H9 (cell line): Measurements from ENCODE around the gene LSG1. TPM values are rescaled to one million over a fixed set of nuclear protein-coding genes. Genes with fewer than 3 reads are reported as not detected.

Source experiments
- DNase-seq: peaks from one replicate; pipeline ENCODE4 v3.0.0-alpha.2; 2017
- H2AFZ ChIP-seq: one replicate; pipeline ENCODE4 v1.6.1; 2013; ENCODE audit warnings: mild to moderate bottlenecking, low read length, control low read depth, moderate library complexity
- H2AK5ac ChIP-seq: 2 replicates; pipeline ENCODE4 v1.6.1; 2013; ENCODE audit warnings: low read length, control low read depth, mixed read lengths; ENCODE audit not compliant: insufficient read length
- H2BK120ac ChIP-seq: one replicate; pipeline ENCODE4 v1.6.1; 2013; ENCODE audit warnings: low read depth, mild to moderate bottlenecking, low read length, control low read depth, inconsistent platforms; ENCODE audit not compliant: poor library complexity, severe bottlenecking
- H2BK12ac ChIP-seq: 2 replicates; pipeline ENCODE4 v1.6.1; 2013; ENCODE audit warnings: low read length, control low read depth, mixed read lengths, low read depth; ENCODE audit not compliant: insufficient read length
- H2BK15ac ChIP-seq: 2 replicates; pipeline ENCODE4 v1.6.1; 2013; ENCODE audit warnings: low read depth, low read length, control low read depth
- H2BK20ac ChIP-seq: one replicate; pipeline ENCODE4 v1.6.1; 2013; ENCODE audit warnings: low read depth, mild to moderate bottlenecking, low read length, control low read depth, inconsistent platforms; ENCODE audit not compliant: poor library complexity, severe bottlenecking
- H2BK5ac ChIP-seq: 2 replicates; pipeline ENCODE4 v1.6.1; 2013; ENCODE audit warnings: low read length, control low read depth, mixed read lengths; ENCODE audit not compliant: insufficient read length
- H3K14ac ChIP-seq: 2 replicates; pipeline ENCODE4 v1.6.1; 2013; ENCODE audit warnings: low read length, control low read depth; ENCODE audit not compliant: insufficient read depth
- H3K18ac ChIP-seq: 2 replicates; pipeline ENCODE4 v1.6.1; 2013; ENCODE audit warnings: low read depth, mild to moderate bottlenecking, mixed read lengths, low read length, control low read depth; ENCODE audit not compliant: insufficient read length
- H3K23ac ChIP-seq: 2 replicates; pipeline ENCODE4 v1.6.1; 2013; ENCODE audit warnings: low read length, control low read depth, mixed read lengths, low read depth; ENCODE audit not compliant: insufficient read length
- H3K23me2 ChIP-seq: 2 replicates; pipeline ENCODE4 v1.6.1; 2013; ENCODE audit warnings: low read depth, mild to moderate bottlenecking, mixed read lengths, low read length, control low read depth; ENCODE audit not compliant: insufficient read length, poor library complexity, severe bottlenecking
- H3K27ac ChIP-seq: 2 replicates; pipeline ENCODE4 v1.5.1; 2013; ENCODE audit warnings: low read length, control low read depth, mixed read lengths, low read depth; ENCODE audit not compliant: insufficient read length
- H3K27me3 ChIP-seq: 2 replicates; pipeline ENCODE4 v1.6.1; 2013; ENCODE audit warnings: low read length, control low read depth, inconsistent platforms; ENCODE audit not compliant: insufficient read depth
- H3K4ac ChIP-seq: 2 replicates; pipeline ENCODE4 v1.6.1; 2013; ENCODE audit warnings: low read depth, mild to moderate bottlenecking, control low read depth, inconsistent platforms, low read length, moderate library complexity
- H3K4me1 ChIP-seq: 2 replicates; pipeline ENCODE4 v1.6.1; 2013; ENCODE audit warnings: low read length, control low read depth, inconsistent platforms; ENCODE audit not compliant: insufficient read depth
- H3K4me2 ChIP-seq: 2 replicates; pipeline ENCODE4 v1.6.1; 2013; ENCODE audit warnings: low read length, control low read depth, mixed read lengths; ENCODE audit not compliant: insufficient read length, insufficient read depth
- H3K56ac ChIP-seq: 2 replicates; pipeline ENCODE4 v1.6.1; 2013; ENCODE audit warnings: low read depth, mild to moderate bottlenecking, mixed read lengths, low read length, control low read depth; ENCODE audit not compliant: insufficient read length
- H3K79me1 ChIP-seq: 2 replicates; pipeline ENCODE4 v1.6.1; 2013; ENCODE audit warnings: low read depth, mild to moderate bottlenecking, moderate library complexity, low read length, control low read depth, inconsistent platforms; ENCODE audit not compliant: insufficient read depth, poor library complexity, severe bottlenecking
- H3K79me2 ChIP-seq: 2 replicates; pipeline ENCODE4 v1.6.1; 2013; ENCODE audit warnings: low read length, control low read depth, inconsistent platforms; ENCODE audit not compliant: insufficient read depth
- H3K9ac ChIP-seq: 2 replicates; pipeline ENCODE4 v1.6.1; 2013; ENCODE audit warnings: low read length, control low read depth, mixed read lengths; ENCODE audit not compliant: insufficient read length; ENCODE audit errors: extremely low read depth
- H3K9me3 ChIP-seq: one replicate; pipeline ENCODE4 v1.6.1; 2013; ENCODE audit warnings: low read depth, low read length, inconsistent platforms; ENCODE audit not compliant: control insufficient read depth
- H3T11ph ChIP-seq: one replicate; pipeline ENCODE4 v1.6.1; 2013; ENCODE audit warnings: mild to moderate bottlenecking, low read length, control low read depth, inconsistent platforms
- H4K20me1 ChIP-seq: one replicate; pipeline ENCODE4 v1.6.1; 2013; ENCODE audit not compliant: control insufficient read depth, insufficient read length, insufficient read depth
- H4K5ac ChIP-seq: 2 replicates; pipeline ENCODE4 v1.6.1; 2013; ENCODE audit warnings: low read depth, mild to moderate bottlenecking, mixed read lengths, low read length, control low read depth; ENCODE audit not compliant: insufficient read length
- H4K8ac ChIP-seq: replicated peaks from 2 replicates; pipeline ENCODE4 v1.6.1; 2013; ENCODE audit warnings: low read length, control low read depth, mixed read lengths, low read depth; ENCODE audit not compliant: insufficient read length
- H4K91ac ChIP-seq: 2 replicates; pipeline ENCODE4 v1.6.1; 2013; ENCODE audit warnings: low read depth, mild to moderate bottlenecking, moderate library complexity, mixed read lengths, low read length, control low read depth; ENCODE audit not compliant: insufficient read length
- H3K27ac Mint-ChIP-seq, 3 experiments: 2 replicates in 2 of 3; 3 replicates in 1 of 3; pipeline ENCODE4 v1.8.0; 2020 to 2021; ENCODE audit warnings: mixed read lengths in 3 of 3, mild to moderate bottlenecking in 1 of 3, moderate library complexity in 1 of 3
- H3K27me3 Mint-ChIP-seq: 2 replicates; pipeline ENCODE4 v1.8.0; 2021; ENCODE audit warnings: low read depth, mild to moderate bottlenecking, moderate library complexity, mixed read lengths
- H3K36me3 Mint-ChIP-seq, 3 experiments: 2 replicates in 2 of 3; 3 replicates in 1 of 3; pipeline ENCODE4 v1.8.0; 2020 to 2021; ENCODE audit warnings: low read depth in 3 of 3, mixed read lengths in 3 of 3; ENCODE audit not compliant: insufficient read depth in 1 of 3
- H3K4me1 Mint-ChIP-seq, 2 experiments: 2 replicates each; pipeline ENCODE4 v1.8.0; 2020; ENCODE audit warnings: mixed read lengths in 2 of 2
- H3K4me3 Mint-ChIP-seq, 2 experiments: 2 replicates in 1 of 2; 3 replicates in 1 of 2; pipeline ENCODE4 v1.8.0; 2020 to 2021; ENCODE audit warnings: mild to moderate bottlenecking in 2 of 2, mixed read lengths in 2 of 2, moderate library complexity in 1 of 2
- H3K9me3 Mint-ChIP-seq, 2 experiments: 2 replicates in 1 of 2; 3 replicates in 1 of 2; pipeline ENCODE4 v1.8.0; 2020; ENCODE audit warnings: mild to moderate bottlenecking in 2 of 2, mixed read lengths in 2 of 2, moderate library complexity in 1 of 2
- WGBS: extraction: QIAGEN DNeasy Blood & Tissue Kit; methylation state at CpG from one replicate; pipeline ENCODE4 v1.1.7; 2013; ENCODE audit warnings: missing lambda C conversion rate, low lambda C conversion rate, mixed read lengths; ENCODE audit not compliant: insufficient read length; ENCODE audit errors: extremely low coverage; 5-methylcytosine and 5-hydroxymethylcytosine counted together
- total RNA-seq: library from RNA; stranded (reverse); gene quantifications from 2 replicates; pipeline ENCODE4 v1.2.1, GENCODE V29; 2021
- TF ChIP-seq, protein P1 (sequence below): fragments of 200-600 bp; sonication (generic); conservative IDR thresholded peaks from 3 replicates; pipeline ENCODE4 v1.8.0; 2021; ENCODE audit warnings: antibody characterized with exemption, mild to moderate bottlenecking

The LSG1 gene
- total RNA-seq, 1 experiment from 2014 or later: 63.3 TPM

DNA sequence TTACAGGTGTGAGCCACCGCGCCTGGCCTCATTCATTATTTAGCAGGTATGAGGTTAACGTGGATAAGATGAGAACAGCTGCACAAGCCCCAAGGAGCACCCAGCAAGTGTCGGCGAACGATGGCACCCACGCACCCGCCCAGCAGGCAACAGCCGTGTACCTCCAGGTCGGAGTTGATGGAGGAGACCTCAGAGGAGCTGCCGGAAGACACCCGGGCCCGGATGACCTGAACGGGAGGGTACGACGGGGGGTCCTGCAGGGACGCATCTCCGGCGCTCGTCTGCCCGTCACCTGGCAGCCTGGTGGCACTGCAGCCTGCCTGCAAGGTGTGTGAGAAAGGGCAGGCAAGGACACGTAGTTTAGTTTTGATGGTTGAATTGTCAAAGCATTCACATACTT, 67.9 kb downstream of the LSG1 start:
- no peaks in the 10 kb centered on the region for H3K23me2 ChIP-seq
- no peaks in the 10 kb centered on the region for H4K20me1 ChIP-seq
- H4K5ac ChIP-seq: no peak overlapping the region
- H2BK5ac ChIP-seq: no peak overlapping the region
- H3K27me3 ChIP-seq: no peaks in the 10 kb centered on the region
- H2BK12ac ChIP-seq: no peak overlapping the region
- no peak overlapping the region for H3T11ph ChIP-seq
- no peak for DNase-seq
- no CpG with 5 or more reads among the region's 22 CpGs for WGBS
- no peak overlapping the region for H3K4me2 ChIP-seq
- H3K18ac ChIP-seq: no peak overlapping the region
- Mint-ChIP-seq H3K36me3 (peaks cover 4 to 32% (median 20%) of the 10 kb centered on the region in 3 experiments; a peak in 6 of 7 replicates), H3K4me1 (peaks cover 3 to 4% of the 10 kb centered on the region in 2 experiments; a peak in 3 of 4 replicates), H3K9me3 (no peaks in the 10 kb centered on the region; a peak in 1 of 5 replicates), H3K27ac (no peak overlapping the region), H3K27me3 (no peaks in the 10 kb centered on the region), H3K4me3 (no peak overlapping the region)
- H3K4ac ChIP-seq: no peak overlapping the region
- H3K79me2 ChIP-seq: no peaks in the 10 kb centered on the region
- H3K9me3 ChIP-seq: no peaks in the 10 kb centered on the region
- H3K27ac ChIP-seq: no peak overlapping the region
- H2AFZ ChIP-seq: no peak overlapping the region
- H3K9ac ChIP-seq: no peak overlapping the region
- no peak overlapping the region for H4K91ac ChIP-seq
- no peaks in the 10 kb centered on the region for H3K4me1 ChIP-seq
- H4K8ac ChIP-seq: no peak overlapping the region
- H2BK20ac ChIP-seq: no peak overlapping the region
- H3K56ac ChIP-seq: no peak overlapping the region
- H2BK15ac ChIP-seq: no peak overlapping the region
- H2BK120ac ChIP-seq: no peak overlapping the region
- no peak overlapping the region for H3K14ac ChIP-seq
- H3K23ac ChIP-seq: no peak overlapping the region
- TF ChIP-seq, protein P1, sequence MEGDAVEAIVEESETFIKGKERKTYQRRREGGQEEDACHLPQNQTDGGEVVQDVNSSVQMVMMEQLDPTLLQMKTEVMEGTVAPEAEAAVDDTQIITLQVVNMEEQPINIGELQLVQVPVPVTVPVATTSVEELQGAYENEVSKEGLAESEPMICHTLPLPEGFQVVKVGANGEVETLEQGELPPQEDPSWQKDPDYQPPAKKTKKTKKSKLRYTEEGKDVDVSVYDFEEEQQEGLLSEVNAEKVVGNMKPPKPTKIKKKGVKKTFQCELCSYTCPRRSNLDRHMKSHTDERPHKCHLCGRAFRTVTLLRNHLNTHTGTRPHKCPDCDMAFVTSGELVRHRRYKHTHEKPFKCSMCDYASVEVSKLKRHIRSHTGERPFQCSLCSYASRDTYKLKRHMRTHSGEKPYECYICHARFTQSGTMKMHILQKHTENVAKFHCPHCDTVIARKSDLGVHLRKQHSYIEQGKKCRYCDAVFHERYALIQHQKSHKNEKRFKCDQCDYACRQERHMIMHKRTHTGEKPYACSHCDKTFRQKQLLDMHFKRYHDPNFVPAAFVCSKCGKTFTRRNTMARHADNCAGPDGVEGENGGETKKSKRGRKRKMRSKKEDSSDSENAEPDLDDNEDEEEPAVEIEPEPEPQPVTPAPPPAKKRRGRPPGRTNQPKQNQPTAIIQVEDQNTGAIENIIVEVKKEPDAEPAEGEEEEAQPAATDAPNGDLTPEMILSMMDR: no peak
- no peak overlapping the region for H2AK5ac ChIP-seq
- no peaks in the 10 kb centered on the region for H3K79me1 ChIP-seq
